CD4-positive, alpha-beta T cell (primary cell): Measurements from ENCODE around the gene OR5AP2. TPM values are rescaled to one million over a fixed set of nuclear protein-coding genes. Genes with fewer than 3 reads are reported as not detected.
"Not testable (repeated sequence)": the region's sequence is repeated elsewhere in the genome, so short reads cannot be mapped to it uniquely, and the experiment has no call there.

Experiments used
- ATAC-seq: fragments of 200-7000 bp; cut with Tn5 transposase; one replicate; pipeline ENCODE4 v1.10.0; 2022; ENCODE audit warnings: mild to moderate bottlenecking; ENCODE audit not compliant: poor library complexity
- CTCF ChIA-PET: fragments of 350-600 bp; sonication (Branson Sonifier 250); formaldehyde crosslinking; loops from one replicate; lab custom pipeline; 2021; ENCODE audit warnings: antibody characterized with exemption, inconsistent platforms; lab: Charles Lee
- POLR2A ChIA-PET: fragments of 350-600 bp; sonication (Branson Sonifier 250); formaldehyde crosslinking; loops from one replicate; lab custom pipeline; 2021; ENCODE audit warnings: antibody characterized with exemption, inconsistent platforms; lab: Charles Lee
- DNase-seq, 14 experiments: peaks; one replicate each; pipeline ENCODE4 v3.0.0-alpha.2; 2013 to 2020; ENCODE audit warnings: mixed read lengths in 2 of 14
- H3K27ac ChIP-seq, 2 donors: one replicate each; pipeline versions ENCODE4 v1.5.1 to v1.7.0; 2013; ENCODE audit warnings: low read length in 2 of 2, low read depth in 1 of 2, mild to moderate bottlenecking in 1 of 2
- H3K27me3 ChIP-seq, 2 experiments: 1 replicate in 1 of 2; 2 replicates in 1 of 2; pipeline versions ENCODE4 v1.6.1 to v1.7.0; 2013; ENCODE audit warnings: low read length in 2 of 2, control low read depth in 1 of 2, mild to moderate bottlenecking in 1 of 2, moderate library complexity in 1 of 2; ENCODE audit not compliant: insufficient read depth in 2 of 2, control insufficient read depth in 1 of 2
- H3K36me3 ChIP-seq: one replicate; pipeline ENCODE4 v1.6.1; 2013; ENCODE audit warnings: low read length, control low read depth; ENCODE audit not compliant: insufficient read depth
- H3K4me1 ChIP-seq: one replicate; pipeline ENCODE4 v1.6.1; 2013; ENCODE audit warnings: low read length, control low read depth; ENCODE audit not compliant: insufficient read depth
- H3K4me3 ChIP-seq: one replicate; pipeline ENCODE4 v1.5.1; 2013; ENCODE audit warnings: mild to moderate bottlenecking, low read length, moderate library complexity
- H3K9me3 ChIP-seq, 2 experiments: 1 replicate in 1 of 2; 2 replicates in 1 of 2; pipeline versions ENCODE4 v1.6.1 to v1.7.0; 2013; ENCODE audit warnings: low read length in 2 of 2, mild to moderate bottlenecking in 2 of 2, control low read depth in 1 of 2, moderate library complexity in 1 of 2; ENCODE audit not compliant: control insufficient read depth in 1 of 2, insufficient read depth in 1 of 2
- H3K27ac Mint-ChIP-seq: one replicate; pipeline ENCODE4 v1.8.0; 2020; ENCODE audit warnings: mixed read lengths
- H3K27me3 Mint-ChIP-seq: one replicate; pipeline ENCODE4 v1.8.0; 2021; ENCODE audit warnings: mixed read lengths
- H3K36me3 Mint-ChIP-seq: one replicate; pipeline ENCODE4 v1.8.0; 2021; ENCODE audit warnings: low read depth, mixed read lengths
- H3K4me1 Mint-ChIP-seq: one replicate; pipeline ENCODE4 v1.8.0; 2021; ENCODE audit warnings: low read depth, mixed read lengths
- H3K4me3 Mint-ChIP-seq: one replicate; pipeline ENCODE4 v1.8.0; 2020; ENCODE audit warnings: mild to moderate bottlenecking, mixed read lengths
- H3K9me3 Mint-ChIP-seq: one replicate; pipeline ENCODE4 v1.8.0; 2020; ENCODE audit warnings: mixed read lengths
- intact Hi-C, 2 experiments: fragments of 100-400 bp; cut with DNase I in 1 of 2; cut with micrococcal nuclease in 1 of 2; formaldehyde crosslinking; loops; one replicate each; pipeline versions ENCODE4 v1.15.1 to v1.9.0; 2023 to 2025; cut with DNase I, micrococcal nuclease
- total RNA-seq, 174 experiments: library from RNA in 2 of 174; stranded (reverse) in 2 of 174; gene quantifications; one replicate each; pipeline ENCODE4 v1.2.3 and lab custom pipeline; 2021 to 2026
- TF ChIP-seq, protein P1 (sequence below): fragments of 200-600 bp; IDR thresholded peaks from one replicate; pipeline ENCODE4 v1.8.0; 2022; ENCODE audit warnings: antibody characterized with exemption, mild to moderate bottlenecking

OR5AP2 gene
- total RNA-seq, 2 experiments from 2014 or later = not detected

- H3K4me3 Mint-ChIP-seq = no peak overlapping the region
- DNase-seq = no peak
- intact Hi-C loops = no loop called here
- Histone ChIP-seq H3K4me1 (no peaks in the 10 kb centered on the region), H3K27me3 (no peaks in the 10 kb centered on the region), H3K9me3 (no peaks in the 10 kb centered on the region), H3K36me3 (no peaks in the 10 kb centered on the region), H3K4me3 (no peak overlapping the region), H3K27ac (no peak overlapping the region)
- no peaks in the 10 kb centered on the region for H3K36me3 Mint-ChIP-seq
- ATAC-seq = no peak
- H3K27me3 Mint-ChIP-seq = no peaks in the 10 kb centered on the region
- H3K4me1 Mint-ChIP-seq = no peaks in the 10 kb centered on the region
- ChIA-PET POLR2A (no interaction called here), CTCF (no interaction called here)
- no peak overlapping the region for H3K27ac Mint-ChIP-seq
- H3K9me3 Mint-ChIP-seq = peaks cover 14% of the 10 kb centered on the region
- TF ChIP-seq, protein P1, sequence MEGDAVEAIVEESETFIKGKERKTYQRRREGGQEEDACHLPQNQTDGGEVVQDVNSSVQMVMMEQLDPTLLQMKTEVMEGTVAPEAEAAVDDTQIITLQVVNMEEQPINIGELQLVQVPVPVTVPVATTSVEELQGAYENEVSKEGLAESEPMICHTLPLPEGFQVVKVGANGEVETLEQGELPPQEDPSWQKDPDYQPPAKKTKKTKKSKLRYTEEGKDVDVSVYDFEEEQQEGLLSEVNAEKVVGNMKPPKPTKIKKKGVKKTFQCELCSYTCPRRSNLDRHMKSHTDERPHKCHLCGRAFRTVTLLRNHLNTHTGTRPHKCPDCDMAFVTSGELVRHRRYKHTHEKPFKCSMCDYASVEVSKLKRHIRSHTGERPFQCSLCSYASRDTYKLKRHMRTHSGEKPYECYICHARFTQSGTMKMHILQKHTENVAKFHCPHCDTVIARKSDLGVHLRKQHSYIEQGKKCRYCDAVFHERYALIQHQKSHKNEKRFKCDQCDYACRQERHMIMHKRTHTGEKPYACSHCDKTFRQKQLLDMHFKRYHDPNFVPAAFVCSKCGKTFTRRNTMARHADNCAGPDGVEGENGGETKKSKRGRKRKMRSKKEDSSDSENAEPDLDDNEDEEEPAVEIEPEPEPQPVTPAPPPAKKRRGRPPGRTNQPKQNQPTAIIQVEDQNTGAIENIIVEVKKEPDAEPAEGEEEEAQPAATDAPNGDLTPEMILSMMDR = no peak
Measured at GRCh38 chr11:56624661-56625110, 17.6 kb downstream of the OR5AP2 start.

DNA sequence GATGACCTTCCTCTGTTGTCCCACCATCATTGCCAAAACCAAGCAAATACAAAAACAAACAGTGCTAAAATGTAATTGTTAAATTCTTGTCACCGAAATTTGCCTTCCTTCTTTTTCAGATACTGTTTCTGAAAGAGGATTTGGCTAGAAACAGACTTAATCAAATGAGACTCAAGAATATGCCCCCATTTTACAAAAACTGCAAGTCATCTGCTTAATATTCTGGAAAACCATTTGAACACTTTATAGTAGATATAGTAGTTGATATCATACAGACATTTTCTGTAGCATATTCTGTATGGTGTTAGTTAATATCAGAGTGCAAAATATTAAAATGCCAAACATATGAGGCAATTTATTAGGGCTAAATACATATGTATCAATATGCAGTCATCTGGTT lies 31.1 kb downstream of the OR5AP2 start:
- Histone ChIP-seq H3K4me1 (no peaks in the 10 kb centered on the region), H3K27ac (no peak overlapping the region), H3K36me3 (no peaks in the 10 kb centered on the region), H3K27me3 (no peaks in the 10 kb centered on the region), H3K9me3 (no peaks in the 10 kb centered on the region), H3K4me3 (no peak overlapping the region)
- Mint-ChIP-seq H3K27me3 (no peaks in the 10 kb centered on the region), H3K27ac (no peak overlapping the region), H3K4me1 (no peaks in the 10 kb centered on the region), H3K4me3 (no peak overlapping the region), H3K9me3 (peaks cover 2% of the 10 kb centered on the region), H3K36me3 (no peaks in the 10 kb centered on the region)
- intact Hi-C loops = no loop called here
- ATAC-seq (no peak), DNase-seq (no peak)
- POLR2A ChIA-PET = no interaction called here
- TF ChIP-seq, protein P1 = no peak
- CTCF ChIA-PET = no interaction called here

DNA sequence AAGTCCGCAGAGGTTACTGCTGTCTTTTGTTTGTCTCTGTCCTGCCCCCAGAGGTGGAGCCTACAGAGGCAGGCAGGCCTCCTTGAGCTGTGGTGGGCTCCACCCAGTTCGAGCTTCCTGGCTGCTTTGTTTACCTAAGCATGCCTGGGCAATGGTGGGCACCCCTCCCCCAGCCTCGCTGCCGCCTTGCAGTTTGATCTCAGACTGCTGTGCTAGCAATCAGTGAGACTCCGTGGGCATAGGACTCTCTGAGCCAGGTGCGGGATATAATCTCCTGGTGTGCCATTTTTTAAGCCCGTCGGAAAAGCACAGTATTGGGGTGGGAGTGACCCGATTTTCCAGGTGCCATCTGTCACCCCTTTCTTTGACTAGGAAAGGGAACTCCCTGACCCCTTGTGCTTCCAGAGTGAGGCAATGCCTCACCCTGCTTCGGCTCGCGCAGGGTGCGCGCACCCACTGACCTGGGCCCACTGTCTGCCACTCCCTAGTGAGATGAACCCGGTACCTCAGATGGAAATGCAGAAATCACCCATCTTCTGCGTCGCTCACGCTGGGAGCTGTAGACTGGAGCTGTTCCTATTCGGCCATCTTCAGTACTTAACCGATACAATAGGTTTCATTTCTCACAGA lies 50.0 kb downstream of the OR5AP2 start:
- H3K9me3 ChIP-seq = peaks cover 0 to 12% of the 10 kb centered on the region in 2 experiments
- H3K4me3 ChIP-seq, H3K36me3 ChIP-seq, H3K4me1 ChIP-seq, H3K4me3 Mint-ChIP-seq, DNase-seq, POLR2A ChIA-PET, H3K9me3 Mint-ChIP-seq, H3K36me3 Mint-ChIP-seq, ATAC-seq, intact Hi-C loops, H3K27ac ChIP-seq, H3K27ac Mint-ChIP-seq, CTCF ChIA-PET, H3K27me3 ChIP-seq, H3K27me3 Mint-ChIP-seq, H3K4me1 Mint-ChIP-seq: not testable (repeated sequence)

Other genes starting within 250 kb of the OR5AP2 start
- not detected for gene OR5AL1, start 229.7 kb downstream of the OR5AP2 start, total RNA-seq
- not detected for gene OR5M3, start 169.1 kb downstream of the OR5AP2 start, total RNA-seq
- not detected for gene OR5M8, start 151.1 kb downstream of the OR5AP2 start, total RNA-seq
- not detected for gene OR5M11, start 99.2 kb downstream of the OR5AP2 start, total RNA-seq
- not detected for gene OR5M10, start 64.7 kb downstream of the OR5AP2 start, total RNA-seq
- not detected for gene OR5M1, start 27.6 kb downstream of the OR5AP2 start, total RNA-seq
- gene OR5AR1, start 21.2 kb upstream of the OR5AP2 start, total RNA-seq = not detected
- not detected for gene OR9G1, start 56.7 kb upstream of the OR5AP2 start, total RNA-seq
- gene OR9G4, start 106.3 kb upstream of the OR5AP2 start, total RNA-seq = not detected